ENCODE data around the gene FOXP4. TPM values are rescaled to one million over a fixed set of nuclear protein-coding genes. Genes with fewer than 3 reads are reported as not detected.

FOXP4 gene
- total RNA-seq, 2 donors from 2014 or later, result 8.6 to 10.5 TPM

DNA sequence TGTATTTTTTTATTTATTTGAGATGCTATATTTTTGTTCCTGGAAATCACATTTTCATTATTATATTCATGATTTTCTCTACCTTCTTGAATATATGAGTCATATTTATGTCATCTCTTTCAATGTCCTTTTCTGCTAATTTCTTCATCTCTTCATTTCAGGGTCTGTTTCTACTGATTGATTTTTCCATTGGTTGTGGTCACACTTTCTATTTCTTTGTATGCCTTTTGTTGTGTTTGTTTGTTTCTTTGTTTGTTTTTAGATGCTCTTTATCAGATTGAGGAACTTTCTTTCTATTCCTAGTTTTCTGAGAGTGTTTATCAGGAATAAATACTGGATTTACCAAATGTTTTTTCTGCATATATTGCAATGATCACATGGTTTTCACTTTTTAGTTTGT, 75.2 kb downstream of the FOXP4 start:
- ATAC-seq, result no peak
- intact Hi-C loops (cut with DNase I), result no loop called here
- H3K27ac ChIP-seq, result no peak overlapping the region
- H3K27me3 ChIP-seq, result no peaks in the 10 kb centered on the region
- no peaks in the 10 kb centered on the region for H3K9me3 ChIP-seq
- TF ChIP-seq, protein P1, sequence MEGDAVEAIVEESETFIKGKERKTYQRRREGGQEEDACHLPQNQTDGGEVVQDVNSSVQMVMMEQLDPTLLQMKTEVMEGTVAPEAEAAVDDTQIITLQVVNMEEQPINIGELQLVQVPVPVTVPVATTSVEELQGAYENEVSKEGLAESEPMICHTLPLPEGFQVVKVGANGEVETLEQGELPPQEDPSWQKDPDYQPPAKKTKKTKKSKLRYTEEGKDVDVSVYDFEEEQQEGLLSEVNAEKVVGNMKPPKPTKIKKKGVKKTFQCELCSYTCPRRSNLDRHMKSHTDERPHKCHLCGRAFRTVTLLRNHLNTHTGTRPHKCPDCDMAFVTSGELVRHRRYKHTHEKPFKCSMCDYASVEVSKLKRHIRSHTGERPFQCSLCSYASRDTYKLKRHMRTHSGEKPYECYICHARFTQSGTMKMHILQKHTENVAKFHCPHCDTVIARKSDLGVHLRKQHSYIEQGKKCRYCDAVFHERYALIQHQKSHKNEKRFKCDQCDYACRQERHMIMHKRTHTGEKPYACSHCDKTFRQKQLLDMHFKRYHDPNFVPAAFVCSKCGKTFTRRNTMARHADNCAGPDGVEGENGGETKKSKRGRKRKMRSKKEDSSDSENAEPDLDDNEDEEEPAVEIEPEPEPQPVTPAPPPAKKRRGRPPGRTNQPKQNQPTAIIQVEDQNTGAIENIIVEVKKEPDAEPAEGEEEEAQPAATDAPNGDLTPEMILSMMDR (IDR thresholded peaks at IDR 0.05), result no peak
- TF ChIP-seq POLR2A (IDR thresholded peaks at IDR 0.05), result no peak
- H3K36me3 ChIP-seq (replicated peaks in 1 of 2; ENCODE audit: insufficient read depth in 1 of 2, low read depth in 2 of 2), result no peaks in the 10 kb centered on the region
- H3K4me1 ChIP-seq, result no peaks in the 10 kb centered on the region
- no peak for DNase-seq
- no peak overlapping the region for H3K4me3 ChIP-seq

DNA sequence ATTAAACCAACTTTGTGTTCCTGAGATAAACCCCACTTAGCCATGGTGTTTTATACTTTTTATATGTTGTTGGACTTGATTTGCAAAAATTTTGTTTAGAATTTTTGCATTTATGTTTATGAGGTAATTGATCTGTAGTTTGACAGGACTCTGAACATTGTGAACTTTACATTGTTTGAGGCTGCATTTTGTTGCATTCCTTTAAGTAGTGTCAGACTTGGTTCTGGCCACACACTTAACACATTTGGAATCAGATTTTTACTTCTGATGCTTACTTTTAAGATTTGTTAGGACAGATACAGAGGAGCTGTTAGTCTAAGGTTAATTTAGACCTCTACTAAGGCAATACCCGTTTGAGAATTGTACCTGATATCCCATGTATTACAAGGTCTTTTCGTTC, 75.6 kb downstream of the FOXP4 start:
- Histone ChIP-seq H3K9me3 (no peaks in the 10 kb centered on the region), H3K27me3 (no peaks in the 10 kb centered on the region), H3K27ac (no peak overlapping the region), H3K4me1 (no peaks in the 10 kb centered on the region), H3K4me3 (no peak overlapping the region), H3K36me3 (replicated peaks in 1 of 2; ENCODE audit: insufficient read depth in 1 of 2, low read depth in 2 of 2) (no peaks in the 10 kb centered on the region)
- no peak for TF ChIP-seq POLR2A (IDR thresholded peaks at IDR 0.05)
- TF ChIP-seq, protein P1 (IDR thresholded peaks at IDR 0.05), result no peak
- DNase-seq (no peak), ATAC-seq (no peak)
- intact Hi-C loops (cut with DNase I), result no loop called here
- WGBS, 2 donors, result 39 to 51% methylated on average over 2 of the region's 2 CpGs

DNA sequence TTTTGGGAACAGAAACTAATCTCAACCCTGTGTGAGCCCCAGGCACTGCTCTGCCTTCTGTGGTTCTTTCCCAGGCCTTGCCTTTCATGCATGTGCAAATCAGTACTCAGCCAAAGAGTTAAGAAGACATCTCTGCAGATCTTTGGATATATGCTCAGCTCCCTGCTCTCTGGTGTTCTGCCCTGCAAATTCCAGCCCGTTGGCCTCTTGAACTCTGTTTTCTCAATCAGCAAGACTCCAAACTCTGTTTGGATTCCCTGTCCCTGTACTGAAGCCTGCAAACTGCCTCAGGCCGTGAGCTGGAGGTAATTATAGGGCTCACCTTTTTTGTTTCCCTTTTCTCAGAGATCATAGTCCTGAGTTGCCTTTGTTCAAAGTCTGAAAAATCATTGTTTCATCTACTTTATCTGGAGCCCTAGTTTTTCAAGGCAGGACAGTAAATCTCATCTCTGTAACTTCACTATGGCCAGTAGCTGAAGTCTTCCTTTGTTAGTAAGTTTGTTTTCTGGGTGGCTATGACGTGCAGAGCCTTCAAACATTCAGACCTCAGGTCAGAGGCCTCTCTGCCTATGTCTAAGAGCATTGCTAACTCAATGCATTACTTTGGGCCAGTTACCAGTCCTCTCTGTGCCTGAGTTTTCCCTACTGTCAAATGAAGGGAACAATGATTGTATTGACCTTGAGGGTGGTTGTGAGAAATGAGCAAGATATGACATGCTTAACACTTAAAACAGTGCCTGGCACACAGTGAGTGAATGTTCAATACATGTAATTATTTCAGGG, 76.2 kb downstream of the FOXP4 start:
- ATAC-seq, result no peak
- TF ChIP-seq POLR2A (IDR thresholded peaks at IDR 0.05), result no peak
- TF ChIP-seq, protein P1 (IDR thresholded peaks at IDR 0.05), result no peak
- no peaks in the 10 kb centered on the region for H3K4me1 ChIP-seq

DNA sequence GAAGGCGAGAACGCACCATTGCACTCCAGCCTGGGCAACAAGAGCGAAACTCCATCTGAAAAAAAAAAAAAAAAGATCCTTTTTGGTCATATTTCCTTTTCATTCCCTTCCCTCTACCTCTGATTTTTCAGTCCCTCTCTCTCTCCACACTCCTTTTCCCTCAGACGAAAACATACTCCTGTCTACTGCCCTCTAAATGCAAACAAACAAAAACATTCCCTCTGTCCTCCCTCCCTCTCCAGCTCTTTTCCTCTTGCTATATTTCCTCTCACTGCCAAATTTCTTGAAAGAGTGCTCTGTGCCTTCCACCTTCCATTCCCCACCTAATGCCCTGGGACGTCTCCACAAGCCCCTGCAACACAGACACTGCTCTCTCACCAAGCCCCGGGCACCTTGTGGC, 77.1 kb downstream of the FOXP4 start:
- TF ChIP-seq, protein P1 (IDR thresholded peaks at IDR 0.05), result no peak
- TF ChIP-seq POLR2A (IDR thresholded peaks at IDR 0.05), result no peak
- no peak for ATAC-seq
- Histone ChIP-seq H3K36me3 (replicated peaks in 1 of 2; ENCODE audit: insufficient read depth in 1 of 2, low read depth in 2 of 2) (no peaks in the 10 kb centered on the region), H3K27ac (no peak overlapping the region), H3K4me1 (no peaks in the 10 kb centered on the region), H3K9me3 (no peaks in the 10 kb centered on the region), H3K4me3 (no peak overlapping the region), H3K27me3 (no peaks in the 10 kb centered on the region)
- WGBS, 2 donors, result 89 to 94% methylated on average over 6 of the region's 6 CpGs
- no peak for DNase-seq
- intact Hi-C loops (cut with DNase I), result no loop called here

More for the DNA sequence above, 76.2 kb downstream of the FOXP4 start:
- no peak for DNase-seq
- WGBS, 2 donors, result 57 to 61% methylated on average over 3 of the region's 3 CpGs
- no peaks in the 10 kb centered on the region for H3K9me3 ChIP-seq
- no peaks in the 10 kb centered on the region for H3K27me3 ChIP-seq
- H3K27ac ChIP-seq, result no peak overlapping the region
- no peaks in the 10 kb centered on the region for H3K36me3 ChIP-seq (replicated peaks in 1 of 2; ENCODE audit: insufficient read depth in 1 of 2, low read depth in 2 of 2)
- no peak overlapping the region for H3K4me3 ChIP-seq
- intact Hi-C loops (cut with DNase I), result no loop called here

Data from body of pancreas (tissue), 4 donors.